Liver (tissue), 9 donors: ENCODE data around the gene AREL1. TPM values are rescaled to one million over a fixed set of nuclear protein-coding genes. Genes with fewer than 3 reads are reported as not detected.

Experiments used
- DNase-seq: peaks from one replicate; pipeline ENCODE4 v3.0.0-alpha.2; 2017; ENCODE audit warnings: low spot score
- H3K27ac ChIP-seq, 2 donors: one replicate each; pipeline ENCODE4 v1.7.0; 2013; ENCODE audit warnings: inconsistent platforms in 2 of 2, low read length in 2 of 2, control low read depth in 1 of 2, low read depth in 1 of 2, mild to moderate bottlenecking in 1 of 2
- H3K27me3 ChIP-seq, 4 donors: one replicate each; pipeline versions ENCODE4 v1.6.1 to v1.7.0; 2013; ENCODE audit warnings: low read length in 3 of 4, inconsistent platforms in 1 of 4, mild to moderate bottlenecking in 1 of 4, moderate library complexity in 1 of 4; ENCODE audit not compliant: control insufficient read depth in 4 of 4, insufficient read depth in 4 of 4
- H3K36me3 ChIP-seq, 4 donors: one replicate each; pipeline versions ENCODE4 v1.6.1 to v1.7.0; 2013; ENCODE audit warnings: low read length in 3 of 4, mild to moderate bottlenecking in 3 of 4, low read depth in 1 of 4, moderate library complexity in 1 of 4; ENCODE audit not compliant: control insufficient read depth in 4 of 4, insufficient read depth in 3 of 4
- H3K4me1 ChIP-seq, 4 donors: one replicate each; pipeline versions ENCODE4 v1.6.1 to v1.7.0; 2013; ENCODE audit warnings: low read length in 3 of 4, mild to moderate bottlenecking in 3 of 4, moderate library complexity in 1 of 4; ENCODE audit not compliant: control insufficient read depth in 4 of 4, insufficient read depth in 4 of 4
- H3K4me3 ChIP-seq, 3 donors: one replicate each; pipeline versions ENCODE4 v1.6.1 to v1.7.0; 2013; ENCODE audit warnings: low read length in 3 of 3, control low read depth in 1 of 3, low read depth in 1 of 3, mild to moderate bottlenecking in 1 of 3
- H3K9ac ChIP-seq, 2 donors: one replicate each; pipeline ENCODE4 v1.7.0; 2013; ENCODE audit warnings: low read length in 2 of 2, mild to moderate bottlenecking in 2 of 2, moderate library complexity in 2 of 2, control low read depth in 1 of 2, low read depth in 1 of 2
- H3K9me3 ChIP-seq, 4 donors: one replicate each; pipeline versions ENCODE4 v1.6.1 to v1.7.0; 2013; ENCODE audit warnings: low read length in 3 of 4; ENCODE audit not compliant: control insufficient read depth in 4 of 4
- ATF3 ChIP-seq: IDR thresholded peaks from 2 replicates; pipeline ENCODE4 v1.6.1; 2016; ENCODE audit warnings: antibody characterized with exemption
- FOXA1 ChIP-seq: IDR thresholded peaks from 2 replicates; pipeline ENCODE4 v1.6.1; 2016; ENCODE audit warnings: antibody characterized with exemption
- FOXA2 ChIP-seq: IDR thresholded peaks from 2 replicates; pipeline ENCODE4 v1.6.1; 2016; ENCODE audit warnings: antibody characterized with exemption
- GABPA ChIP-seq, 2 donors: IDR thresholded peaks in 1 of 2; conservative IDR thresholded peaks in 1 of 2; 2 replicates each; pipeline ENCODE4 v1.6.1; 2016; ENCODE audit warnings: antibody characterized with exemption in 2 of 2, mild to moderate bottlenecking in 1 of 2, moderate library complexity in 1 of 2
- HNF4A ChIP-seq, 2 donors: conservative IDR thresholded peaks; 2 replicates each; pipeline ENCODE4 v1.6.1; 2016; ENCODE audit warnings: antibody characterized with exemption in 2 of 2, mild to moderate bottlenecking in 2 of 2
- HNF4G ChIP-seq: IDR thresholded peaks from 2 replicates; pipeline ENCODE4 v1.6.1; 2016; ENCODE audit warnings: antibody characterized with exemption
- JUND ChIP-seq, 2 donors: IDR thresholded peaks; 2 replicates each; pipeline ENCODE4 v1.6.1; 2016; ENCODE audit warnings: antibody characterized with exemption in 2 of 2
- MAX ChIP-seq: IDR thresholded peaks from 2 replicates; pipeline ENCODE4 v1.6.1; 2016; ENCODE audit warnings: antibody characterized with exemption
- NR2F2 ChIP-seq: IDR thresholded peaks from 2 replicates; pipeline ENCODE4 v1.6.1; 2016; ENCODE audit warnings: antibody characterized with exemption
- RAD21 ChIP-seq, 2 donors: IDR thresholded peaks; 2 replicates each; pipeline ENCODE4 v1.6.1; 2016; ENCODE audit warnings: antibody characterized with exemption in 2 of 2, mild to moderate bottlenecking in 2 of 2
- REST ChIP-seq: IDR thresholded peaks from 2 replicates; pipeline ENCODE4 v1.6.1; 2016; ENCODE audit warnings: antibody characterized with exemption, mild to moderate bottlenecking
- SP1 ChIP-seq: IDR thresholded peaks from 2 replicates; pipeline ENCODE4 v1.6.1; 2018; ENCODE audit warnings: antibody characterized with exemption, mild to moderate bottlenecking
- YY1 ChIP-seq: IDR thresholded peaks from 2 replicates; pipeline ENCODE4 v1.6.1; 2016; ENCODE audit warnings: antibody characterized with exemption, mild to moderate bottlenecking
- ZBTB33 ChIP-seq: IDR thresholded peaks from 2 replicates; pipeline ENCODE4 v1.6.1; 2016; ENCODE audit warnings: antibody characterized with exemption
- WGBS: extraction: QIAGEN DNeasy Blood & Tissue Kit; methylation state at CpG from one replicate; pipeline ENCODE4 v1.1.7; 2013; 5-methylcytosine and 5-hydroxymethylcytosine counted together
- polyA plus RNA-seq, 2 donors: library from polyadenylated mRNA; stranded (reverse) in 1 of 2; unstranded in 1 of 2; fragments of 200-250 nt in 1 of 2; fragments of >200 nt in 1 of 2; fragmentation: Nextera tagmentation in 1 of 2; extraction: Ambion mirVana in 1 of 2; gene quantifications; one replicate each; pipeline versions ENCODE4 v1.2.1 to v1.2.3, GENCODE V29; 2013 to 2015
- total RNA-seq, 2 donors: library from RNA; depleted of rRNA; stranded (reverse); fragments of >200 nt; gene quantifications; one replicate each; pipeline ENCODE4 v1.2.3, GENCODE V29; 2014
- donor health status: healthy.
- donor health status: healthy.
- donor health status: healthy.
- donor health status: healthy.
- donor health status: healthy.

AREL1 gene
- total and polyA plus RNA-seq, 4 donors = 5.6 to 26.6 (median 13.2) TPM

- Histone ChIP-seq H3K27ac (no peak overlapping the region), H3K27me3 (no peaks in the 10 kb centered on the region), H3K9me3 (no peaks in the 10 kb centered on the region), H3K36me3 (no peaks in the 10 kb centered on the region), H3K4me3 (no peak overlapping the region), H3K4me1 (peaks cover 0 to 4% (median under 1%) of the 10 kb centered on the region in 4 donors), H3K9ac (no peak overlapping the region)
- 61% methylated on average over 2 of the region's 2 CpGs for WGBS
- DNase-seq = no peak
- TF ChIP-seq YY1 = no peak
- TF ChIP-seq RAD21 (IDR thresholded peaks at IDR 0.05) = no peak
- no peak for TF ChIP-seq FOXA1
- no peak for TF ChIP-seq JUND (IDR thresholded peaks at IDR 0.05)
Measured at GRCh38 chr14:74704656-74705055, 8.2 kb downstream of the AREL1 start.

GRCh38 chr14:74703043-74703442 is 9.8 kb downstream of the AREL1 start:
- 95% methylated on average over 3 of the region's 3 CpGs for WGBS
- no peak for TF ChIP-seq NR2F2
- no peak for TF ChIP-seq GABPA (IDR thresholded peaks at IDR 0.05 in 1 of 2, conservative IDR thresholded peaks at IDR 0.05 in 1 of 2)
- no peak for TF ChIP-seq FOXA1
- no peak for TF ChIP-seq REST
- TF ChIP-seq RAD21 (IDR thresholded peaks at IDR 0.05) = no peak
- TF ChIP-seq MAX = no peak
- no peak for TF ChIP-seq YY1
- TF ChIP-seq SP1 = no peak
- TF ChIP-seq JUND (IDR thresholded peaks at IDR 0.05) = no peak
- TF ChIP-seq HNF4G = no peak
- no peak for TF ChIP-seq ATF3
- TF ChIP-seq FOXA2 = no peak
- no peak for TF ChIP-seq ZBTB33
- TF ChIP-seq HNF4A (conservative IDR thresholded peaks at IDR 0.05) = no peak
- DNase-seq = no peak
- no peak overlapping the region for H3K9ac ChIP-seq
- H3K27ac ChIP-seq = no peak overlapping the region
- H3K9me3 ChIP-seq = no peaks in the 10 kb centered on the region
- no peak overlapping the region for H3K4me3 ChIP-seq
- H3K27me3 ChIP-seq = no peaks in the 10 kb centered on the region
- H3K4me1 ChIP-seq = peaks cover 0 to 2% (median 0%) of the 10 kb centered on the region in 4 donors
- no peaks in the 10 kb centered on the region for H3K36me3 ChIP-seq
